Activated CD8-positive, alpha-beta memory T cell treated with anti-CD3 and anti-CD28 coated beads, Interleukin-2, amount 10 ng/mL, durations not matched to agents 7 days and 5 days (primary cell): Measurements from ENCODE around the gene PDE3B. TPM values are rescaled to one million over a fixed set of nuclear protein-coding genes. Genes with fewer than 3 reads are reported as not detected.

Experiments used
- ATAC-seq: fragments of 150-1000 bp; cut with Tn5 transposase; one replicate; pipeline ENCODE4 v1.10.0; 2021; ENCODE audit warnings: moderate library complexity
- CTCF ChIA-PET: fragments of 350-600 bp; sonication (Branson Sonifier 250); formaldehyde crosslinking; loops from one replicate; lab custom pipeline; 2021; ENCODE audit warnings: antibody characterized with exemption; lab: Charles Lee
- DNase-seq: peaks from one replicate; pipeline ENCODE4 v3.0.0-alpha.2; 2020
- H3K27ac Mint-ChIP-seq: one replicate; pipeline ENCODE4 v1.8.0; 2021; ENCODE audit warnings: mild to moderate bottlenecking, mixed read lengths
- H3K27me3 Mint-ChIP-seq: one replicate; pipeline ENCODE4 v1.8.0; 2021; ENCODE audit warnings: mixed read lengths
- H3K36me3 Mint-ChIP-seq: one replicate; pipeline ENCODE4 v1.8.0; 2021; ENCODE audit warnings: mild to moderate bottlenecking, mixed read lengths
- H3K4me1 Mint-ChIP-seq: one replicate; pipeline ENCODE4 v1.8.0; 2021; ENCODE audit warnings: mixed read lengths
- H3K4me3 Mint-ChIP-seq: one replicate; pipeline ENCODE4 v1.8.0; 2021; ENCODE audit warnings: mild to moderate bottlenecking, moderate library complexity, mixed read lengths
- H3K9me3 Mint-ChIP-seq: one replicate; pipeline ENCODE4 v1.8.0; 2022; ENCODE audit warnings: low read depth, mixed read lengths
- total RNA-seq, 2 experiments: library from RNA; stranded (reverse); gene quantifications; one replicate each; pipeline ENCODE4 v1.2.3, GENCODE V29; 2021

PDE3B gene
- total RNA-seq, 2 experiments from 2014 or later = 81.3 to 92.2 TPM

GRCh38 chr11:14902650-14903350, 259.2 kb downstream of the PDE3B start:
- Mint-ChIP-seq H3K4me1 (peaks cover 40% of the 10 kb centered on the region), H3K27ac (no peak overlapping the region), H3K27me3 (no peaks in the 10 kb centered on the region), H3K36me3 (peaks cover under 1% of the 10 kb centered on the region), H3K4me3 (no peak overlapping the region), H3K9me3 (no peaks in the 10 kb centered on the region)
- no peak for DNase-seq
- ATAC-seq = no peak
- CTCF ChIA-PET = interaction anchor here (0.8 to 1.3 kb wide), 4 partner anchors 9 to 113 kb away, joined by 3 to 8 read pairs (median 4); partner anchors contain the start of gene CYP2R1

- CTCF ChIA-PET = interaction anchor here (1.1 to 6.5 kb wide), 16 partner anchors 10 to 540 kb away, joined by 3 to 123 read pairs (median 5); partner anchors contain the start of genes CYP2R1, PDE3B and PSMA1
- Mint-ChIP-seq H3K4me3 (peak overlapping the region; percentile 96), H3K27me3 (no peaks in the 10 kb centered on the region), H3K9me3 (no peaks in the 10 kb centered on the region), H3K27ac (peak overlapping the region; percentile 95), H3K36me3 (peaks cover 1% of the 10 kb centered on the region), H3K4me1 (peaks cover 51% of the 10 kb centered on the region)
- peak; percentile 89 for DNase-seq
- ATAC-seq = peak; percentile 61
These were observed 261.1 kb downstream of the PDE3B start for GRCh38 chr11:14904745-14905103.

- peaks cover 51% of the 10 kb centered on the region for H3K4me1 Mint-ChIP-seq
- CTCF ChIA-PET = interaction anchor here (0.6 to 6.8 kb wide), 35 partner anchors 7 to 541 kb away, joined by 3 to 187 read pairs (median 5); partner anchors contain the start of genes CALCB, COPB1, CYP2R1 and PDE3B
These were observed 261.8 kb downstream of the PDE3B start for GRCh38 chr11:14905104-14906033.

GRCh38 chr11:14906578-14906977, 263.0 kb downstream of the PDE3B start:
- Mint-ChIP-seq H3K27me3 (no peaks in the 10 kb centered on the region), H3K36me3 (peaks cover 1% of the 10 kb centered on the region), H3K4me1 (peaks cover 51% of the 10 kb centered on the region), H3K4me3 (peak overlapping the region; percentile 96), H3K9me3 (no peaks in the 10 kb centered on the region), H3K27ac (peak overlapping the region; percentile 18)
- no peak for ATAC-seq
- DNase-seq = no peak
- CTCF ChIA-PET = interaction anchor here (0.6 to 6.8 kb wide), 45 partner anchors 8 to 985 kb away, joined by 3 to 187 read pairs (median 7); partner anchors contain the start of genes CALCB, COPB1, CYP2R1 and PDE3B

More at GRCh38 chr11:14905104-14906033, 261.8 kb downstream of the PDE3B start:
- ATAC-seq = peak; percentile 78
- Mint-ChIP-seq H3K27ac (peak overlapping the region; percentile 95), H3K9me3 (no peaks in the 10 kb centered on the region), H3K36me3 (peaks cover 1% of the 10 kb centered on the region), H3K4me3 (peak overlapping the region; percentile 96), H3K27me3 (no peaks in the 10 kb centered on the region)
- DNase-seq = peak; percentile 90

GRCh38 chr11:14906993-14907392, 263.4 kb downstream of the PDE3B start:
- CTCF ChIA-PET = interaction anchor here (0.6 to 6.8 kb wide), 50 partner anchors 9 to 986 kb away, joined by 3 to 187 read pairs (median 8); partner anchors contain the start of genes CALCB, COPB1, CYP2R1 and PDE3B
- DNase-seq = no peak
- Mint-ChIP-seq H3K27me3 (no peaks in the 10 kb centered on the region), H3K36me3 (peaks cover 1% of the 10 kb centered on the region), H3K4me1 (peaks cover 51% of the 10 kb centered on the region), H3K27ac (peak overlapping the region; percentile 18), H3K9me3 (no peaks in the 10 kb centered on the region), H3K4me3 (no peak overlapping the region)
- no peak for ATAC-seq

GRCh38 chr11:14907411-14908213, 264.0 kb downstream of the PDE3B start:
- peak overlapping the region; percentile 69 for H3K27ac Mint-ChIP-seq
- ATAC-seq (peak; percentile 58), DNase-seq (peak; percentile 89)
- H3K27me3 Mint-ChIP-seq = no peaks in the 10 kb centered on the region
- H3K9me3 Mint-ChIP-seq = no peaks in the 10 kb centered on the region
- H3K36me3 Mint-ChIP-seq = peaks cover 1% of the 10 kb centered on the region
- no peak overlapping the region for H3K4me3 Mint-ChIP-seq
- CTCF ChIA-PET = interaction anchor here (0.6 to 6.8 kb wide), 82 partner anchors 9 to 986 kb away, joined by 3 to 187 read pairs (median 5); partner anchors contain the start of genes CALCB, COPB1, CYP2R1 and PDE3B
- H3K4me1 Mint-ChIP-seq = peaks cover 50% of the 10 kb centered on the region

- Mint-ChIP-seq H3K4me3 (no peak overlapping the region), H3K9me3 (no peaks in the 10 kb centered on the region), H3K27ac (peak overlapping the region; percentile 61), H3K27me3 (no peaks in the 10 kb centered on the region), H3K4me1 (peaks cover 48% of the 10 kb centered on the region), H3K36me3 (peaks cover 1% of the 10 kb centered on the region)
- ATAC-seq (no peak), DNase-seq (peak; percentile 60)
- CTCF ChIA-PET = interaction anchor here (0.6 to 6.8 kb wide), 78 partner anchors 10 to 939 kb away, joined by 3 to 187 read pairs (median 5); partner anchors contain the start of genes CALCB, COPB1, CYP2R1 and PDE3B
These were observed 264.7 kb downstream of the PDE3B start for GRCh38 chr11:14908214-14908880.

GRCh38 chr11:14914536-14914935, 270.9 kb downstream of the PDE3B start:
- ATAC-seq (no peak), DNase-seq (no peak)
- H3K27me3 Mint-ChIP-seq = no peaks in the 10 kb centered on the region
- H3K9me3 Mint-ChIP-seq = no peaks in the 10 kb centered on the region
- H3K4me1 Mint-ChIP-seq = no peaks in the 10 kb centered on the region
- peaks cover 14% of the 10 kb centered on the region for H3K36me3 Mint-ChIP-seq
- no peak overlapping the region for H3K4me3 Mint-ChIP-seq
- CTCF ChIA-PET = interaction anchor here (0.7 to 2.4 kb wide), 5 partner anchors 8 to 160 kb away, joined by 3 to 9 read pairs (median 3); no protein-coding TSS in a partner anchor
- no peak overlapping the region for H3K27ac Mint-ChIP-seq

GRCh38 chr11:14916403-14916802, 272.8 kb downstream of the PDE3B start:
- Mint-ChIP-seq H3K36me3 (peaks cover 14% of the 10 kb centered on the region), H3K27me3 (no peaks in the 10 kb centered on the region), H3K4me1 (no peaks in the 10 kb centered on the region), H3K4me3 (no peak overlapping the region), H3K27ac (no peak overlapping the region), H3K9me3 (no peaks in the 10 kb centered on the region)
- DNase-seq = no peak
- CTCF ChIA-PET = interaction anchor here (2.4 kb wide), 1 partner anchor 159 kb away, joined by 9 read pairs; no protein-coding TSS in a partner anchor
- no peak for ATAC-seq
